ENCODE measurements around the gene MORN1.

GRCh38 chr1:2385606-2386280 lies 5.6 kb downstream of the MORN1 start:
- TF ChIP-seq CTCF (IDR thresholded peaks at IDR 0.05 in 2 of 3, conservative IDR thresholded peaks at IDR 0.05 in 1 of 3; ENCODE audit: control insufficient read depth in 2 of 3, extremely low read depth in 1 of 3, insufficient read depth in 1 of 3, low read depth in 3 of 3, low read length in 3 of 3): no peak
- TF ChIP-seq, protein P1, sequence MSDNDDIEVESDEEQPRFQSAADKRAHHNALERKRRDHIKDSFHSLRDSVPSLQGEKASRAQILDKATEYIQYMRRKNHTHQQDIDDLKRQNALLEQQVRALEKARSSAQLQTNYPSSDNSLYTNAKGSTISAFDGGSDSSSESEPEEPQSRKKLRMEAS (IDR thresholded peaks at IDR 0.05; ENCODE audit: low read depth, low read length): no peak
- TF ChIP-seq, protein P2, sequence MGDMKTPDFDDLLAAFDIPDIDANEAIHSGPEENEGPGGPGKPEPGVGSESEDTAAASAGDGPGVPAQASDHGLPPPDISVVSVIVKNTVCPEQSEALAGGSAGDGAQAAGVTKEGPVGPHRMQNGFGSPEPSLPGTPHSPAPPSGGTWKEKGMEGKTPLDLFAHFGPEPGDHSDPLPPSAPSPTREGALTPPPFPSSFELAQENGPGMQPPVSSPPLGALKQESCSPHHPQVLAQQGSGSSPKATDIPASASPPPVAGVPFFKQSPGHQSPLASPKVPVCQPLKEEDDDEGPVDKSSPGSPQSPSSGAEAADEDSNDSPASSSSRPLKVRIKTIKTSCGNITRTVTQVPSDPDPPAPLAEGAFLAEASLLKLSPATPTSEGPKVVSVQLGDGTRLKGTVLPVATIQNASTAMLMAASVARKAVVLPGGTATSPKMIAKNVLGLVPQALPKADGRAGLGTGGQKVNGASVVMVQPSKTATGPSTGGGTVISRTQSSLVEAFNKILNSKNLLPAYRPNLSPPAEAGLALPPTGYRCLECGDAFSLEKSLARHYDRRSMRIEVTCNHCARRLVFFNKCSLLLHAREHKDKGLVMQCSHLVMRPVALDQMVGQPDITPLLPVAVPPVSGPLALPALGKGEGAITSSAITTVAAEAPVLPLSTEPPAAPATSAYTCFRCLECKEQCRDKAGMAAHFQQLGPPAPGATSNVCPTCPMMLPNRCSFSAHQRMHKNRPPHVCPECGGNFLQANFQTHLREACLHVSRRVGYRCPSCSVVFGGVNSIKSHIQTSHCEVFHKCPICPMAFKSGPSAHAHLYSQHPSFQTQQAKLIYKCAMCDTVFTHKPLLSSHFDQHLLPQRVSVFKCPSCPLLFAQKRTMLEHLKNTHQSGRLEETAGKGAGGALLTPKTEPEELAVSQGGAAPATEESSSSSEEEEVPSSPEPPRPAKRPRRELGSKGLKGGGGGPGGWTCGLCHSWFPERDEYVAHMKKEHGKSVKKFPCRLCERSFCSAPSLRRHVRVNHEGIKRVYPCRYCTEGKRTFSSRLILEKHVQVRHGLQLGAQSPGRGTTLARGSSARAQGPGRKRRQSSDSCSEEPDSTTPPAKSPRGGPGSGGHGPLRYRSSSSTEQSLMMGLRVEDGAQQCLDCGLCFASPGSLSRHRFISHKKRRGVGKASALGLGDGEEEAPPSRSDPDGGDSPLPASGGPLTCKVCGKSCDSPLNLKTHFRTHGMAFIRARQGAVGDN (IDR thresholded peaks at IDR 0.05): no peak
- no peak for TF ChIP-seq RAD21 (IDR thresholded peaks at IDR 0.05; ENCODE audit: insufficient read depth, low read depth, low read length)
- TF ChIP-seq, protein P3, sequence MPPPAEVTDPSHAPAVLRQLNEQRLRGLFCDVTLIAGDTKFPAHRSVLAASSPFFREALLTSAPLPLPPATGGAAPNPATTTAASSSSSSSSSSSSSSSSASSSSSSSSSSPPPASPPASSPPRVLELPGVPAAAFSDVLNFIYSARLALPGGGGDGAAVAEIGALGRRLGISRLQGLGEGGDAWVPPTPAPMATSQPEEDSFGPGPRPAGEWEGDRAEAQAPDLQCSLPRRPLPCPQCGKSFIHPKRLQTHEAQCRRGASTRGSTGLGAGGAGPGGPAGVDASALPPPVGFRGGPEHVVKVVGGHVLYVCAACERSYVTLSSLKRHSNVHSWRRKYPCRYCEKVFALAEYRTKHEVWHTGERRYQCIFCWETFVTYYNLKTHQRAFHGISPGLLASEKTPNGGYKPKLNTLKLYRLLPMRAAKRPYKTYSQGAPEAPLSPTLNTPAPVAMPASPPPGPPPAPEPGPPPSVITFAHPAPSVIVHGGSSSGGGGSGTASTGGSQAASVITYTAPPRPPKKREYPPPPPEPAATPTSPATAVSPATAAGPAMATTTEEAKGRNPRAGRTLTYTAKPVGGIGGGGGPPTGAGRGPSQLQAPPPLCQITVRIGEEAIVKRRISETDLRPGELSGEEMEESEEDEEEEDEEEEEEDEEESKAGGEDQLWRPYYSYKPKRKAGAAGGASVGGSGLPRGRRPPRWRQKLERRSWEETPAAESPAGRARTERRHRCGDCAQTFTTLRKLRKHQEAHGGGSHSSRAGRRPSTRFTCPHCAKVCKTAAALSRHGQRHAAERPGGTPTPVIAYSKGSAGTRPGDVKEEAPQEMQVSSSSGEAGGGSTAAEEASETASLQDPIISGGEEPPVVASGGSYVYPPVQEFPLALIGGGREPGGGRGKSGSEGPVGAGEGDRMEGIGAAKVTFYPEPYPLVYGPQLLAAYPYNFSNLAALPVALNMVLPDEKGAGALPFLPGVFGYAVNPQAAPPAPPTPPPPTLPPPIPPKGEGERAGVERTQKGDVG (CRISPR knock-in tag; IDR thresholded peaks at IDR 0.05): no peak
- TF ChIP-seq, protein P4, sequence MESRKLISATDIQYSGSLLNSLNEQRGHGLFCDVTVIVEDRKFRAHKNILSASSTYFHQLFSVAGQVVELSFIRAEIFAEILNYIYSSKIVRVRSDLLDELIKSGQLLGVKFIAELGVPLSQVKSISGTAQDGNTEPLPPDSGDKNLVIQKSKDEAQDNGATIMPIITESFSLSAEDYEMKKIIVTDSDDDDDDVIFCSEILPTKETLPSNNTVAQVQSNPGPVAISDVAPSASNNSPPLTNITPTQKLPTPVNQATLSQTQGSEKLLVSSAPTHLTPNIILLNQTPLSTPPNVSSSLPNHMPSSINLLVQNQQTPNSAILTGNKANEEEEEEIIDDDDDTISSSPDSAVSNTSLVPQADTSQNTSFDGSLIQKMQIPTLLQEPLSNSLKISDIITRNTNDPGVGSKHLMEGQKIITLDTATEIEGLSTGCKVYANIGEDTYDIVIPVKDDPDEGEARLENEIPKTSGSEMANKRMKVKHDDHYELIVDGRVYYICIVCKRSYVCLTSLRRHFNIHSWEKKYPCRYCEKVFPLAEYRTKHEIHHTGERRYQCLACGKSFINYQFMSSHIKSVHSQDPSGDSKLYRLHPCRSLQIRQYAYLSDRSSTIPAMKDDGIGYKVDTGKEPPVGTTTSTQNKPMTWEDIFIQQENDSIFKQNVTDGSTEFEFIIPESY (IDR thresholded peaks at IDR 0.05): no peak

All from GM12878 (cell line).